K562 (cell line): ENCODE data around the gene MVP. TPM values are rescaled to one million over a fixed set of nuclear protein-coding genes. Genes with fewer than 3 reads are reported as not detected.

Experiments
- ADNP ChIP-seq: fragments of 200-800 bp; sonication (Bioruptor generic); IDR thresholded peaks from 2 replicates; pipeline ENCODE4 v1.6.1; 2016; ENCODE audit warnings: missing genetic modification characterization, missing compliant biosample characterization
- CBFA2T2 ChIP-seq: fragments of 450-650 bp; conservative IDR thresholded peaks from 2 replicates; pipeline ENCODE4 v1.6.1; 2017; ENCODE audit warnings: mild to moderate bottlenecking
- CHD1 ChIP-seq: fragments of 200-600 bp; sonication (generic); IDR thresholded peaks from one replicate; pipeline ENCODE4 v1.6.1; 2012; ENCODE audit warnings: mild to moderate bottlenecking, moderate library complexity, low read length, inconsistent platforms
- EP300 ChIP-seq: IDR thresholded peaks from 2 replicates; pipeline ENCODE4 v1.6.1; 2012; ENCODE audit warnings: low read length, improper control_type of control experiment
- FOSL1 ChIP-seq: fragments of 200-800 bp; sonication (Bioruptor generic); conservative IDR thresholded peaks from 2 replicates; pipeline ENCODE4 v1.6.1; 2016; ENCODE audit warnings: missing genetic modification characterization, missing compliant biosample characterization
- MEIS2 ChIP-seq: fragments of 450-650 bp; IDR thresholded peaks from 2 replicates; pipeline ENCODE4 v1.6.1; 2014; ENCODE audit warnings: mild to moderate bottlenecking; ENCODE audit not compliant: partially characterized antibody
- MIER1 ChIP-seq: fragments of 450-650 bp; IDR thresholded peaks from 2 replicates; pipeline ENCODE4 v1.6.1; 2016; ENCODE audit warnings: antibody characterized with exemption, mild to moderate bottlenecking, low read depth
- MXD1 ChIP-seq: fragments of 250-450 bp; sonication (Bioruptor Pico); IDR thresholded peaks from 2 replicates; pipeline ENCODE4 v1.8.0; 2021; ENCODE audit warnings: borderline replicate concordance, mild to moderate bottlenecking, moderate library complexity; ENCODE audit not compliant: poor library complexity, severe bottlenecking
- NFATC3 ChIP-seq: fragments of 450-650 bp; IDR thresholded peaks from 2 replicates; pipeline ENCODE4 v1.6.1; 2017; ENCODE audit warnings: mild to moderate bottlenecking
- PHTF2 ChIP-seq: fragments of 250-450 bp; sonication (Bioruptor Pico); IDR thresholded peaks from 2 replicates; pipeline ENCODE4 v1.5.0; 2021; ENCODE audit warnings: mild to moderate bottlenecking
- POLR2AphosphoS2 ChIP-seq: IDR thresholded peaks from 2 replicates; pipeline ENCODE4 v1.6.1; 2012; ENCODE audit warnings: low read length, improper control_type of control experiment
- RBM17 ChIP-seq: fragments of 200-400 bp; formaldehyde crosslinking; IDR thresholded peaks from 2 replicates; pipeline ENCODE4 v1.6.1; 2017; ENCODE audit warnings: low read depth, mild to moderate bottlenecking, low read length, borderline replicate concordance
- RBM22 ChIP-seq: fragments of 200-400 bp; formaldehyde crosslinking; IDR thresholded peaks from 2 replicates; pipeline ENCODE4 v1.6.1; 2018; ENCODE audit warnings: low read length, low read depth; ENCODE audit not compliant: poor library complexity, severe bottlenecking
- RNF2 ChIP-seq: sonication (generic); IDR thresholded peaks from 2 replicates; pipeline ENCODE4 v1.6.1; 2016
- SIRT6 ChIP-seq: IDR thresholded peaks from one replicate; pipeline ENCODE4 v1.6.1; 2012; ENCODE audit warnings: low read depth, mild to moderate bottlenecking, control low read depth, inconsistent platforms, low read length, moderate library complexity
- SNAPC5 ChIP-seq: fragments of 250-450 bp; sonication (Bioruptor Pico); IDR thresholded peaks from 2 replicates; pipeline ENCODE4 v1.8.0; 2021; ENCODE audit warnings: moderate library complexity, mild to moderate bottlenecking, inconsistent platforms
- STAG1 ChIP-seq: sonication (generic); formaldehyde crosslinking; IDR thresholded peaks from 2 replicates; pipeline ENCODE4 v1.5.0; 2020; ENCODE audit warnings: missing genetic modification reagents, borderline replicate concordance
- TAL1 ChIP-seq: fragments of 450-650 bp; IDR thresholded peaks from 2 replicates; pipeline ENCODE4 v1.6.1; 2016; ENCODE audit warnings: mild to moderate bottlenecking
- ZNF280B ChIP-seq: fragments of 250-450 bp; sonication (Bioruptor Pico); IDR thresholded peaks from 2 replicates; pipeline ENCODE4 v1.5.1; 2021; ENCODE audit warnings: mild to moderate bottlenecking
- ZNF3 ChIP-seq: fragments of 250-450 bp; sonication (Bioruptor Pico); IDR thresholded peaks from 2 replicates; pipeline ENCODE4 v1.5.0; 2021; ENCODE audit warnings: mild to moderate bottlenecking, moderate library complexity
- ZNF431 ChIP-seq: sonication (generic); formaldehyde crosslinking; IDR thresholded peaks from 2 replicates; pipeline ENCODE4 v1.8.0; 2022; ENCODE audit warnings: mild to moderate bottlenecking, missing genetic modification reagents
- ZNF583 ChIP-seq: fragments of 250-450 bp; sonication (Bioruptor Pico); IDR thresholded peaks from 2 replicates; pipeline ENCODE4 v1.4.0; 2020
- polyA plus RNA-seq, 8 experiments: library from polyadenylated mRNA; depleted of rRNA in 4 of 8; stranded (reverse) in 5 of 8; unstranded in 3 of 8; fragments of >200 nt; fragmentation: Nextera tagmentation in 2 of 8; fragmentation: Illumina TruSeq in 1 of 8; extraction: Ambion mirVana in 2 of 8; extraction: Trizol in 1 of 8; gene quantifications; 2 replicates each; pipeline versions ENCODE4 v1.2.1 to v1.2.3, GENCODE V29; 2011 to 2014; ENCODE audit warnings: inconsistent platforms in 1 of 8, missing spikeins in 1 of 8
- total RNA-seq, 7 experiments: library from RNA; depleted of rRNA in 6 of 7; stranded (reverse); fragments of >200 nt in 6 of 7; fragmentation: Illumina TruSeq in 2 of 7; extraction: Trizol in 2 of 7; gene quantifications; 2 replicates each; pipeline versions ENCODE4 v1.2.1 to v1.2.3, GENCODE V29; 2011 to 2021; ENCODE audit warnings: low replicate concordance in 1 of 7
- TF ChIP-seq, protein P1 (sequence below): fragments of 250-450 bp; sonication (Bioruptor Pico); IDR thresholded peaks from 2 replicates; pipeline ENCODE4 v1.8.0; 2022; ENCODE audit warnings: moderate library complexity, mild to moderate bottlenecking, inconsistent platforms
- TF ChIP-seq, protein P2 (sequence below), 2 experiments: fragments of 450-650 bp in 1 of 2; sonication (generic) in 1 of 2; formaldehyde crosslinking in 1 of 2; IDR thresholded peaks in 1 of 2; conservative IDR thresholded peaks in 1 of 2; 2 replicates each; pipeline versions ENCODE4 v1.6.1 to v1.8.1; 2016 to 2023; ENCODE audit warnings: mild to moderate bottlenecking in 2 of 2, moderate library complexity in 2 of 2, inconsistent platforms in 1 of 2, missing genetic modification reagents in 1 of 2

Gene MVP
- total and polyA plus RNA-seq, 9 of the 15 experiments (the other 6 are each of a cell fraction or from before 2014, with no cell fraction given): 0.39 to 1.9 (median 0.76) TPM; not detected in 2

DNA sequence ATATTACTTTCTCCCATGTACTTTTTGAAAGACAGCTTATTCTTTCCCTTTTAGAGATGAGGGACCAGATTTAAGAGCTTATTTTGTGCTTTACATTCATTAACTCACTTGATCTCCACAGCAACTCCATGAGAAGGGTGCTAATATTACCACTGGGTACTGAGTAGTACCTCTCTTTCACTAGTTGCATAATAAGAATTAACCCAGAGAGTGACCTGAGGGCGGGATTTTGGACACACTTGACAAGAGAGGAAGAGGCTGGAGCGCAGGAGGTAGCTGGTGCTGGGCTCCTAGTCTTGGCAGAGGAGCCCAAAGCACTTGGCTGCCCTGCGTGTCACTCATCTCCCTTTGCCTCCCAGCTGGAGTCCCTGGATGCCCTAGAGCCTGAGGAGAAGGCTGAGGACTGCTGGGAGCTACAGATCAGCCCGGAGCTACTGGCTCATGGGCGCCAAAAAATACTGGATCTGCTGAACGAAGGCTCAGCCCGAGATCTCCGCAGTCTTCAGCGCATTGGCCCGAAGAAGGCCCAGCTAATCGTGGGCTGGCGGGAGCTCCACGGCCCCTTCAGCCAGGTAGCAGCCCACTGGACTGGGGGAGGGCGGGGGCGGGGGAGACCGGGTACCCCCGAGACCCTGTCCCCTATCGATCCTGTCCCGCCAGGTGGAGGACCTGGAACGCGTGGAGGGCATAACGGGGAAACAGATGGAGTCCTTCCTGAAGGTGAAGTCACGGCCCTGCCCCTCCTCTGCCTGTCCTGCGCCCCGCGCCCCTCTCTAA lies 15.6 kb upstream of the MVP start (continued):
- TF ChIP-seq EP300: no peak
- TF ChIP-seq PHTF2 (CRISPR knock-in tag): no peak
- TF ChIP-seq RNF2: no peak
- TF ChIP-seq ADNP (tag): no peak
- no peak for TF ChIP-seq STAG1 (CRISPR knock-in tag)
- peak; percentile 53 for TF ChIP-seq CHD1
- no peak for TF ChIP-seq MXD1 (CRISPR knock-in tag)
- no peak for TF ChIP-seq MEIS2
- no peak for TF ChIP-seq RBM22
- TF ChIP-seq, protein P1, sequence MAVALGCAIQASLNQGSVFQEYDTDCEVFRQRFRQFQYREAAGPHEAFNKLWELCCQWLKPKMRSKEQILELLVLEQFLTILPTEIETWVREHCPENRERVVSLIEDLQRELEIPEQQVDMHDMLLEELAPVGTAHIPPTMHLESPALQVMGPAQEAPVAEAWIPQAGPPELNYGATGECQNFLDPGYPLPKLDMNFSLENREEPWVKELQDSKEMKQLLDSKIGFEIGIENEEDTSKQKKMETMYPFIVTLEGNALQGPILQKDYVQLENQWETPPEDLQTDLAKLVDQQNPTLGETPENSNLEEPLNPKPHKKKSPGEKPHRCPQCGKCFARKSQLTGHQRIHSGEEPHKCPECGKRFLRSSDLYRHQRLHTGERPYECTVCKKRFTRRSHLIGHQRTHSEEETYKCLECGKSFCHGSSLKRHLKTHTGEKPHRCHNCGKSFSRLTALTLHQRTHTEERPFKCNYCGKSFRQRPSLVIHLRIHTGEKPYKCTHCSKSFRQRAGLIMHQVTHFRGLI: no peak
- TF ChIP-seq, protein P2, sequence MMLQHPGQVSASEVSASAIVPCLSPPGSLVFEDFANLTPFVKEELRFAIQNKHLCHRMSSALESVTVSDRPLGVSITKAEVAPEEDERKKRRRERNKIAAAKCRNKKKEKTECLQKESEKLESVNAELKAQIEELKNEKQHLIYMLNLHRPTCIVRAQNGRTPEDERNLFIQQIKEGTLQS (IDR thresholded peaks at IDR 0.05): no peak
- TF ChIP-seq, protein P2 (CRISPR knock-in tag; conservative IDR thresholded peaks at IDR 0.05): no peak
- no peak for TF ChIP-seq SIRT6
- TF ChIP-seq MIER1: no peak
- no peak for TF ChIP-seq RBM17
- no peak for TF ChIP-seq SNAPC5 (CRISPR knock-in tag)
- TF ChIP-seq ZNF3: no peak
- no peak for TF ChIP-seq ZNF280B (CRISPR knock-in tag)
- TF ChIP-seq ZNF583: no peak
- no peak for TF ChIP-seq TAL1
- TF ChIP-seq FOSL1 (tag): no peak
- TF ChIP-seq CBFA2T2: no peak
- TF ChIP-seq POLR2AphosphoS2: no peak
- no peak for TF ChIP-seq NFATC3
- peak; percentile 26; the same call in 1 of the 2 replicates for TF ChIP-seq ZNF431 (CRISPR knock-in tag)
